H1 (cell line): ENCODE results near the gene DRD5. TPM values are rescaled to one million over a fixed set of nuclear protein-coding genes. Genes with fewer than 3 reads are reported as not detected.
"Not testable (repeated sequence)": the region's sequence is repeated elsewhere in the genome, so short reads cannot be mapped to it uniquely, and the experiment has no call there.

Source experiments
- CTCF ChIA-PET: fragments of 300-600 bp; sonication (Branson Sonifier 250); formaldehyde crosslinking; loops from one replicate; lab custom pipeline; 2021; ENCODE audit not compliant: partially characterized antibody; lab: Charles Lee
- POLR2A ChIA-PET: fragments of 300-600 bp; sonication (Branson Sonifier 250); formaldehyde crosslinking; loops from one replicate; lab custom pipeline; 2021; ENCODE audit warnings: inconsistent platforms; ENCODE audit not compliant: partially characterized antibody; lab: Charles Lee
- DNase-seq, 2 experiments: peaks; one replicate each; pipeline versions ENCODE4 v3.0.0 to v3.0.0-alpha.2; 2010 to 2022; ENCODE audit warnings: low spot score in 2 of 2, low read depth in 1 of 2, mixed read lengths in 1 of 2
- FAIRE-seq: peaks from 2 replicates; lab custom pipeline; 2011; peaks lifted over from hg19 to GRCh38; lab: Jason Lieb, UNC
- H2AFZ ChIP-seq: 2 replicates; pipeline ENCODE4 v1.8.1; 2012; ENCODE audit warnings: low read length, inconsistent platforms
- H2AK5ac ChIP-seq: 2 replicates; pipeline ENCODE4 v1.6.1; 2013; ENCODE audit warnings: low read depth, low read length
- H2BK120ac ChIP-seq: replicated peaks from 2 replicates; pipeline ENCODE3; 2013; ENCODE audit warnings: low read depth, low read length, inconsistent platforms
- H2BK12ac ChIP-seq: 2 replicates; pipeline ENCODE4 v1.6.1; 2013; ENCODE audit warnings: low read depth, low read length
- H2BK15ac ChIP-seq: 2 replicates; pipeline ENCODE4 v1.6.1; 2013; ENCODE audit warnings: low read length
- H2BK20ac ChIP-seq: 2 replicates; pipeline ENCODE4 v1.6.1; 2013; ENCODE audit warnings: low read length
- H2BK5ac ChIP-seq: 2 replicates; pipeline ENCODE4 v1.6.1; 2013; ENCODE audit warnings: low read depth, low read length
- H3K14ac ChIP-seq: 2 replicates; pipeline ENCODE4 v1.6.1; 2013; ENCODE audit warnings: inconsistent platforms; ENCODE audit not compliant: insufficient read length
- H3K18ac ChIP-seq: 2 replicates; pipeline ENCODE4 v1.6.1; 2013; ENCODE audit warnings: low read length; ENCODE audit errors: extremely low read depth
- H3K23ac ChIP-seq: 2 replicates; pipeline ENCODE4 v1.6.1; 2013; ENCODE audit warnings: inconsistent platforms; ENCODE audit not compliant: insufficient read length
- H3K23me2 ChIP-seq: 2 replicates; pipeline ENCODE4 v1.6.1; 2013; ENCODE audit warnings: low read depth, low read length
- H3K27ac ChIP-seq: 2 replicates; pipeline ENCODE4 v1.6.1; 2011; ENCODE audit warnings: low read depth, low read length, inconsistent platforms
- H3K27me3 ChIP-seq, 4 experiments: replicated peaks in 1 of 4; 1 replicate in 1 of 4; 2 replicates in 3 of 4; pipeline versions ENCODE4 v1.6.1 to v1.8.1; 2011 to 2013; ENCODE audit warnings: low read length in 3 of 4, mild to moderate bottlenecking in 3 of 4, inconsistent platforms in 2 of 4, mixed read lengths in 2 of 4, moderate library complexity in 1 of 4; ENCODE audit not compliant: control insufficient read depth in 3 of 4, insufficient read depth in 3 of 4; ENCODE audit errors: extremely low read depth in 1 of 4
- H3K36me3 ChIP-seq, 4 experiments: 2 replicates each; pipeline versions ENCODE4 v1.6.1 to v1.8.1; 2011 to 2013; ENCODE audit warnings: mild to moderate bottlenecking in 4 of 4, low read length in 3 of 4, moderate library complexity in 2 of 4, control low read depth in 1 of 4, inconsistent platforms in 1 of 4; ENCODE audit not compliant: insufficient read depth in 4 of 4, control insufficient read depth in 2 of 4
- H3K4ac ChIP-seq: replicated peaks from 2 replicates; pipeline ENCODE3; 2013; ENCODE audit warnings: low read length, low read depth, mixed read lengths, inconsistent platforms; ENCODE audit not compliant: insufficient read length
- H3K4me1 ChIP-seq, 4 experiments: replicated peaks in 1 of 4; 1 replicate in 1 of 4; 2 replicates in 3 of 4; pipeline versions ENCODE4 v1.6.1 to v1.8.1; 2011 to 2013; ENCODE audit warnings: low read length in 3 of 4, inconsistent platforms in 2 of 4, mixed read lengths in 1 of 4; ENCODE audit not compliant: insufficient read depth in 4 of 4, control insufficient read depth in 3 of 4
- H3K4me2 ChIP-seq, 2 experiments: 2 replicates each; pipeline versions ENCODE4 v1.6.1 to v1.8.1; 2011 to 2013; ENCODE audit warnings: low read depth in 2 of 2, low read length in 2 of 2, control low read depth in 1 of 2, inconsistent platforms in 1 of 2, mild to moderate bottlenecking in 1 of 2; ENCODE audit not compliant: insufficient read depth in 1 of 2
- H3K4me3 ChIP-seq, 4 experiments: fragments of 200-600, 300-600 bp in 1 of 4; sonication (generic), shearing (Covaris generic), sonication (Bioruptor Twin) in 1 of 4; 2 replicates each; pipeline versions ENCODE4 v1.5.1 to v1.8.1; 2011 to 2016; ENCODE audit warnings: low read length in 4 of 4, low read depth in 3 of 4, control low read depth in 2 of 4, inconsistent platforms in 2 of 4, mild to moderate bottlenecking in 2 of 4, mixed read lengths in 1 of 4, moderate library complexity in 1 of 4; ENCODE audit not compliant: insufficient read depth in 2 of 4; ENCODE audit errors: extremely low read depth in 1 of 4
- H3K56ac ChIP-seq: replicated peaks from 2 replicates; pipeline ENCODE3; 2013; ENCODE audit warnings: low read depth, mild to moderate bottlenecking, mixed read lengths, low read length, inconsistent platforms; ENCODE audit not compliant: insufficient read length
- H3K79me1 ChIP-seq: 2 replicates; pipeline ENCODE4 v1.6.1; 2013; ENCODE audit warnings: low read depth, low read length, control low read depth
- H3K79me2 ChIP-seq, 2 experiments: 2 replicates each; pipeline versions ENCODE4 v1.6.1 to v1.8.1; 2012 to 2013; ENCODE audit warnings: low read length in 2 of 2, mild to moderate bottlenecking in 2 of 2, inconsistent platforms in 1 of 2; ENCODE audit not compliant: insufficient read depth in 2 of 2, control insufficient read depth in 1 of 2
- H3K9ac ChIP-seq, 4 experiments: replicated peaks in 1 of 4; 1 replicate in 1 of 4; 2 replicates in 3 of 4; pipeline versions ENCODE4 v1.6.1 to v1.8.1; 2011 to 2013; ENCODE audit warnings: low read depth in 3 of 4, low read length in 3 of 4, control low read depth in 2 of 4, mild to moderate bottlenecking in 2 of 4, moderate library complexity in 2 of 4, inconsistent platforms in 1 of 4; ENCODE audit errors: extremely low read depth in 1 of 4
- H3K9me3 ChIP-seq, 2 experiments: 2 replicates each; pipeline versions ENCODE4 v1.6.1 to v1.8.1; 2012 to 2013; ENCODE audit warnings: mild to moderate bottlenecking in 2 of 2, moderate library complexity in 2 of 2, control low read depth in 1 of 2, inconsistent platforms in 1 of 2, low read depth in 1 of 2, low read length in 1 of 2, mixed read lengths in 1 of 2; ENCODE audit not compliant: insufficient read depth in 2 of 2
- H4K20me1 ChIP-seq, 2 experiments: replicated peaks in 1 of 2; 2 replicates each; pipeline versions ENCODE3 to v1.8.1; 2011 to 2013; ENCODE audit warnings: inconsistent platforms in 2 of 2, low read length in 2 of 2, mild to moderate bottlenecking in 1 of 2; ENCODE audit not compliant: insufficient read depth in 2 of 2, control insufficient read depth in 1 of 2
- H4K5ac ChIP-seq: 2 replicates; pipeline ENCODE4 v1.6.1; 2013; ENCODE audit warnings: low read length, low read depth, mixed read lengths, inconsistent platforms; ENCODE audit not compliant: insufficient read length
- H4K8ac ChIP-seq: 2 replicates; pipeline ENCODE4 v1.8.0; 2013; ENCODE audit warnings: mild to moderate bottlenecking, moderate library complexity, low read length, inconsistent platforms; ENCODE audit not compliant: insufficient read depth; ENCODE audit errors: extremely low read depth
- H4K91ac ChIP-seq: replicated peaks from 2 replicates; pipeline ENCODE3; 2013; ENCODE audit warnings: low read length, mixed read lengths, inconsistent platforms; ENCODE audit not compliant: insufficient read length
- WGBS, 2 experiments: shearing (Covaris generic) in 1 of 2; methylation state at CpG; one replicate each; pipeline versions ENCODE4 v1.1.6 to v1.1.7; 2013 to 2015; ENCODE audit warnings: low lambda C conversion rate in 2 of 2, mixed read lengths in 2 of 2, inconsistent platforms in 1 of 2, low coverage in 1 of 2, missing lambda C conversion rate in 1 of 2; ENCODE audit not compliant: insufficient replicate concordance in 2 of 2, insufficient coverage in 1 of 2, insufficient read length in 1 of 2; ENCODE audit errors: extremely low coverage in 1 of 2, missing lambda C conversion rate in 1 of 2; 5-methylcytosine and 5-hydroxymethylcytosine counted together
- polyA plus RNA-seq, 7 experiments: library from polyadenylated mRNA; depleted of rRNA in 3 of 7; stranded (reverse) in 5 of 7; unstranded in 2 of 7; fragments of >200 nt in 5 of 7; fragments of 200-250 nt in 2 of 7; gene quantifications; 1 replicate in 5 of 7; 2 replicates in 1 of 7; 4 replicates in 1 of 7; pipeline versions ENCODE4 v1.2.1 to v1.2.3, GENCODE V29; 2011 to 2013; ENCODE audit warnings: missing spikeins in 2 of 7, mixed read lengths in 2 of 7
- total RNA-seq: library from RNA; stranded (reverse); fragmentation: NEBNext Ultra II Directional; extraction: Animal tissue kit (Norgen Biotek cat#: 25700); gene quantifications from 2 replicates; pipeline ENCODE4 v1.2.1, GENCODE V29; 2021

DRD5 gene
- total and polyA plus RNA-seq, 2 of the 8 experiments (the other 6 are each of a cell fraction or from before 2014, with no cell fraction given), result 0.11 to 0.21 TPM

DNA sequence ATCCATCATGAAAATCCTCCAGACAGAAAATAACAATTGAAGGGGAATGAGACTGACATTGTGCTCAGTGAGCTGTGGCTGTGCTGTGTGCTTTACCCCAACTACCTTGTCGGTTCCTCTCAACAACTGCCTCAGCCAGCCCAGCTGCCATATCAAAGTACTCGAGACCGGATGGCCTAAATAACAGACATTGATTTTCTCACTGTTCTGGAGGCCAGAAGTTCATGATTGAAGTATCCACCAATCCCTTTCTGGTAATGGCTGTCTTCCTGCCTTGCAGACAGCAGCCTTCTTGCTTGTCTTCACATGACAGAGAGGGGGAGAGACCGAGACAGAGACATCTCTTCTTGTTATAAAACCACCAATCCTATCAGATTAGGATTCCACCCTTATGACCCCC lies 37.6 kb upstream of the DRD5 start:
- FAIRE-seq, H4K5ac ChIP-seq, H2AK5ac ChIP-seq, H2AFZ ChIP-seq, H3K4me1 ChIP-seq, H3K4ac ChIP-seq, H2BK120ac ChIP-seq, H3K79me1 ChIP-seq, H3K23ac ChIP-seq, H3K56ac ChIP-seq, POLR2A ChIA-PET, H4K91ac ChIP-seq, H3K9ac ChIP-seq, H3K18ac ChIP-seq, H3K79me2 ChIP-seq, H4K8ac ChIP-seq, H4K20me1 ChIP-seq, H3K14ac ChIP-seq, H3K27ac ChIP-seq, H2BK20ac ChIP-seq, H3K36me3 ChIP-seq, H3K27me3 ChIP-seq, H2BK12ac ChIP-seq, H3K23me2 ChIP-seq, H3K4me2 ChIP-seq, H2BK5ac ChIP-seq, DNase-seq, H2BK15ac ChIP-seq, H3K9me3 ChIP-seq, H3K4me3 ChIP-seq: not testable (repeated sequence)
- WGBS, 2 experiments, result 87% methylated on average over 4 of the region's 4 CpGs; no CpG with 5 or more reads in 1 of the 2 experiments
- CTCF ChIA-PET, result interaction anchor here (1.3 kb wide), 2 partner anchors 15 to 40 kb away, joined by 3 to 5 read pairs; no protein-coding TSS in a partner anchor
